Neural cell (in vitro differentiated cells): ENCODE data around the gene C1orf167. TPM values are rescaled to one million over a fixed set of nuclear protein-coding genes. Genes with fewer than 3 reads are reported as not detected.

Source experiments
- H2AFZ ChIP-seq: fragments of 200-600, 300-800 bp; sonication (generic), shearing (Covaris generic); 2 replicates; pipeline ENCODE4 v1.6.0; 2014; ENCODE audit warnings: low read depth, mild to moderate bottlenecking, antibody characterized with exemption, low read length, moderate library complexity
- H3F3A ChIP-seq: fragments of 200-600 bp; shearing (Covaris generic); 2 replicates; pipeline ENCODE4 v1.6.1; 2016; ENCODE audit warnings: mild to moderate bottlenecking, moderate library complexity, mixed read lengths, antibody characterized with exemption, low read length; ENCODE audit not compliant: insufficient read depth, poor library complexity, severe bottlenecking
- H3K27ac ChIP-seq: fragments of 200-600, 300-800 bp; sonication (generic), shearing (Covaris generic); 2 replicates; pipeline ENCODE4 v1.5.1; 2014; ENCODE audit warnings: mild to moderate bottlenecking, low read length, moderate library complexity
- H3K27me3 ChIP-seq: fragments of 300-800, 200-600 bp; sonication (generic), shearing (Covaris generic); 2 replicates; pipeline ENCODE4 v1.6.0; 2014; ENCODE audit warnings: mild to moderate bottlenecking, low read depth, low read length, moderate library complexity; ENCODE audit not compliant: insufficient read depth
- H3K36me3 ChIP-seq: fragments of 300-800, 200-600 bp; sonication (generic), shearing (Covaris generic); 2 replicates; pipeline ENCODE4 v1.5.1; 2014; ENCODE audit warnings: mild to moderate bottlenecking, antibody characterized with exemption, low read length, moderate library complexity; ENCODE audit not compliant: insufficient read depth
- H3K4me2 ChIP-seq: fragments of 300-800, 200-600 bp; sonication (generic), shearing (Covaris generic); 2 replicates; pipeline ENCODE4 v1.6.0; 2014; ENCODE audit warnings: mild to moderate bottlenecking, low read length
- H3K4me3 ChIP-seq: fragments of 300-800, 200-600 bp; sonication (generic), shearing (Covaris generic); 2 replicates; pipeline ENCODE4 v1.5.1; 2014; ENCODE audit warnings: mild to moderate bottlenecking, low read length, moderate library complexity
- H3K79me2 ChIP-seq: fragments of 200-600 bp; shearing (Covaris generic); replicated peaks from 2 replicates; pipeline ENCODE4 v1.6.0; 2014; ENCODE audit warnings: mild to moderate bottlenecking, low read length, moderate library complexity; ENCODE audit not compliant: insufficient read depth
- H3K9ac ChIP-seq: fragments of 300-800, 200-600 bp; sonication (generic), shearing (Covaris generic); 2 replicates; pipeline ENCODE4 v1.6.1; 2016; ENCODE audit warnings: mild to moderate bottlenecking, low read length, mixed read lengths
- H3K9me2 ChIP-seq: fragments of 200-600 bp; shearing (Covaris generic); 2 replicates; pipeline ENCODE4 v1.6.1; 2016; ENCODE audit warnings: mild to moderate bottlenecking, low read length, mixed read lengths; ENCODE audit not compliant: insufficient read depth
- H3K9me3 ChIP-seq: fragments of 200-600, 300-800 bp; sonication (generic), shearing (Covaris generic); 2 replicates; pipeline ENCODE4 v1.6.1; 2016; ENCODE audit warnings: mild to moderate bottlenecking, mixed run types, low read length, moderate library complexity, mixed read lengths
- H4K20me1 ChIP-seq: fragments of 200-600 bp; shearing (Covaris generic); 2 replicates; pipeline ENCODE4 v1.6.1; 2016; ENCODE audit warnings: mild to moderate bottlenecking, mixed run types; ENCODE audit not compliant: insufficient read depth
- EP300 ChIP-seq: fragments of 450-650 bp; conservative IDR thresholded peaks from 2 replicates; pipeline ENCODE4 v1.6.1; 2014; ENCODE audit warnings: antibody characterized with exemption, mild to moderate bottlenecking, moderate library complexity; ENCODE audit not compliant: poor library complexity, severe bottlenecking
- EZH2 ChIP-seq: fragments of 200-600, 300-800 bp; shearing (Covaris generic), sonication (generic); IDR thresholded peaks from 2 replicates; pipeline ENCODE4 v1.6.1; 2014; ENCODE audit warnings: antibody characterized with exemption, low read length, borderline replicate concordance, mild to moderate bottlenecking; ENCODE audit not compliant: insufficient read depth, poor library complexity, severe bottlenecking
- MXI1 ChIP-seq: fragments of 450-650 bp; conservative IDR thresholded peaks from 2 replicates; pipeline ENCODE4 v1.6.1; 2014; ENCODE audit warnings: antibody characterized with exemption, mild to moderate bottlenecking; ENCODE audit not compliant: poor library complexity, severe bottlenecking
- POLR2AphosphoS5 ChIP-seq: IDR thresholded peaks from 2 replicates; pipeline ENCODE4 v1.6.1; 2012
- RAD21 ChIP-seq: fragments of 450-650 bp; conservative IDR thresholded peaks from 2 replicates; pipeline ENCODE4 v1.6.1; 2014; ENCODE audit warnings: antibody characterized with exemption, mild to moderate bottlenecking, moderate library complexity
- SMC3 ChIP-seq: fragments of 450-650 bp; conservative IDR thresholded peaks from 2 replicates; pipeline ENCODE4 v1.6.1; 2014; ENCODE audit warnings: antibody characterized with exemption, mild to moderate bottlenecking, moderate library complexity; ENCODE audit not compliant: poor library complexity
- TAF1 ChIP-seq: IDR thresholded peaks from 2 replicates; pipeline ENCODE4 v1.6.1; 2012; ENCODE audit warnings: low read depth
- polyA plus RNA-seq: library from polyadenylated mRNA; depleted of rRNA; stranded (reverse); fragments of >200 nt; gene quantifications from 2 replicates; pipeline ENCODE4 v1.2.3, GENCODE V29; 2014
- TF ChIP-seq, protein P1 (sequence below): IDR thresholded peaks from 2 replicates; pipeline ENCODE4 v1.6.1; 2012; ENCODE audit warnings: borderline replicate concordance
- TF ChIP-seq, protein P2 (sequence below): fragments of 450-650 bp; IDR thresholded peaks from 2 replicates; pipeline ENCODE4 v1.5.1; 2014; ENCODE audit warnings: antibody characterized with exemption, mild to moderate bottlenecking, moderate library complexity; ENCODE audit not compliant: poor library complexity, severe bottlenecking

The C1orf167 gene
- polyA plus RNA-seq, 1 donor from 2014 or later = not detected

DNA sequence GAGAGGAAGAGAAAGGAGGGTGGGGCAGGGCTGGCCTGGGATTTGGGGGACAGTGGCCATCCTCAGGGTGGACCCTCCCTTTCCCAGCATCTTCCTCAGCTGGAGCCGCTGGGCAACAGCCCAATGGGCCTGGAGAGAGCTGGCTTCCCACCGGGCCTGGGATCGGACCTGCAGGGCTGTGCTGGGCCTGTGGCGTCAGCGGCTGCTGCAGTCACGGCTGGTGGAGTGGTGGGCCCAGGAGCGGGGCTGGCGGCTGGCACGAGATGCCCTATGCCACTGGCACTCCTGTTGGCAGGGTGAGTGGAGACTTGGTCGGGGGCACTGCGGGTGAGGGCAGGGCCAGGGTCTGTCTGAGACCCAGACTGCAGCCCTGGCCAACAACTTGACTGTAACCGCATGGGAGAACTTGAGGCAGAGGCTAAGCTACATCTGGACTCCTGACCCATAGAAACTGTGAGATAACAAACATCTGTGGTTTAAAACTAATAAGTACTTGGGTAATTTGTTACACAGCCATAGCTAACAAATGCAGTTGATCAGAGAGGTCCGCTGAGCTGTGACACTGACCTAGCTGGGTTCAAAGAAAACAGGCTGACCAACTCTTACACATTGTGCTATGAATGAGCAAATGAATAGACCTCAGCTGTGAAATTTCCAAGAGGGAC lies 17.9 kb downstream of the C1orf167 start:
- H3K9me2 ChIP-seq = no peaks in the 10 kb centered on the region
- no peak overlapping the region for H3K4me2 ChIP-seq
- no peak for TF ChIP-seq EP300
- no peaks in the 10 kb centered on the region for H3F3A ChIP-seq
- no peak overlapping the region for H3K9ac ChIP-seq
- no peaks in the 10 kb centered on the region for H3K79me2 ChIP-seq
- H3K36me3 ChIP-seq = no peaks in the 10 kb centered on the region
- H3K27ac ChIP-seq = no peak overlapping the region
- H3K27me3 ChIP-seq = no peaks in the 10 kb centered on the region
- H2AFZ ChIP-seq = no peak overlapping the region
- H4K20me1 ChIP-seq = no peaks in the 10 kb centered on the region
- H3K4me3 ChIP-seq = no peak overlapping the region
- no peaks in the 10 kb centered on the region for H3K9me3 ChIP-seq

DNA sequence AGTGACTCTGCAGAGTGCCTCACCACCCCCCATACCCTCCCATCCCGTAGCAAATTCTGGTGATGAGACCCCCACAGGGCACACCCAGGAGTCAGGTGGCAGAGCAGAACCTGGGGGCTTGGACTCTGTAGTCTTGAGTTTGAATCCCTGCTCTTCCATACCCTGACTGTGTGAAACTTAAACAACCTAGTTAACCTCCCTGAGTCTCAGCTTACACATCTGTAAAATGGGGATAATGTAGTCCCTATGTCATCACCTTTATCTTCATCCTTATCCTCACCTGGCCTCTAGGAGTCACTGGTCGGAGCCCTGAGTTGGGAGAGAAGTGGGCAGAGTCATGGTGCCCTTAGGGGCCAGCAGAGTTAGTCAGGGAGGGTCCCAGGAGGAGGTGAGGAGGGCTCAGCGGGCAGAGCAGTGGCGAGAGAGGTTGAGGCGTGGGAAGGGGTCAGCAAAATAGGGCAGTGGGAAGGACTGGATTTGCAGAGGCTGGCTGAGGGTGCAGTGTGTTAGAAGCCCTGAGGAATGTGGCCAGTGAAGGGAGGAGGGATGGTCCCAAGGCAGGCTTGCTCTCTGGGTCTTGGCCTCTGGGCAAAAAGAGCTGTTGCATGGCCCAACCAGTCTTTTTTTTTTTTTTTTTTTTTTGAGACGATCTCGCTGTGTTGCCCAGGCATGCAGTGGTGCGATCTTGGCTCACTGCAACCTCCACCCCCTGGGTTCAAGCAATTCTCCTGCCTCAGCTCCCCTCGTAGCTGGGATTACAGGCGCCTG lies 18.6 kb downstream of the C1orf167 start:
- Histone ChIP-seq H3K4me2 (no peak overlapping the region), H4K20me1 (no peaks in the 10 kb centered on the region), H3K9me3 (no peaks in the 10 kb centered on the region), H3K4me3 (no peak overlapping the region), H3K36me3 (no peaks in the 10 kb centered on the region), H3K27me3 (no peaks in the 10 kb centered on the region), H3F3A (no peaks in the 10 kb centered on the region), H3K9me2 (no peaks in the 10 kb centered on the region), H3K9ac (no peak overlapping the region), H2AFZ (no peak overlapping the region), H3K79me2 (no peaks in the 10 kb centered on the region), H3K27ac (no peak overlapping the region)
- TF ChIP-seq POLR2AphosphoS5 (no peak), TAF1 (no peak), EZH2 (no peak), SMC3 (no peak), RAD21 (no peak), EP300 (no peak), MXI1 (no peak)
- TF ChIP-seq, protein P1, sequence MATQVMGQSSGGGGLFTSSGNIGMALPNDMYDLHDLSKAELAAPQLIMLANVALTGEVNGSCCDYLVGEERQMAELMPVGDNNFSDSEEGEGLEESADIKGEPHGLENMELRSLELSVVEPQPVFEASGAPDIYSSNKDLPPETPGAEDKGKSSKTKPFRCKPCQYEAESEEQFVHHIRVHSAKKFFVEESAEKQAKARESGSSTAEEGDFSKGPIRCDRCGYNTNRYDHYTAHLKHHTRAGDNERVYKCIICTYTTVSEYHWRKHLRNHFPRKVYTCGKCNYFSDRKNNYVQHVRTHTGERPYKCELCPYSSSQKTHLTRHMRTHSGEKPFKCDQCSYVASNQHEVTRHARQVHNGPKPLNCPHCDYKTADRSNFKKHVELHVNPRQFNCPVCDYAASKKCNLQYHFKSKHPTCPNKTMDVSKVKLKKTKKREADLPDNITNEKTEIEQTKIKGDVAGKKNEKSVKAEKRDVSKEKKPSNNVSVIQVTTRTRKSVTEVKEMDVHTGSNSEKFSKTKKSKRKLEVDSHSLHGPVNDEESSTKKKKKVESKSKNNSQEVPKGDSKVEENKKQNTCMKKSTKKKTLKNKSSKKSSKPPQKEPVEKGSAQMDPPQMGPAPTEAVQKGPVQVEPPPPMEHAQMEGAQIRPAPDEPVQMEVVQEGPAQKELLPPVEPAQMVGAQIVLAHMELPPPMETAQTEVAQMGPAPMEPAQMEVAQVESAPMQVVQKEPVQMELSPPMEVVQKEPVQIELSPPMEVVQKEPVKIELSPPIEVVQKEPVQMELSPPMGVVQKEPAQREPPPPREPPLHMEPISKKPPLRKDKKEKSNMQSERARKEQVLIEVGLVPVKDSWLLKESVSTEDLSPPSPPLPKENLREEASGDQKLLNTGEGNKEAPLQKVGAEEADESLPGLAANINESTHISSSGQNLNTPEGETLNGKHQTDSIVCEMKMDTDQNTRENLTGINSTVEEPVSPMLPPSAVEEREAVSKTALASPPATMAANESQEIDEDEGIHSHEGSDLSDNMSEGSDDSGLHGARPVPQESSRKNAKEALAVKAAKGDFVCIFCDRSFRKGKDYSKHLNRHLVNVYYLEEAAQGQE = no peak
- TF ChIP-seq, protein P2, sequence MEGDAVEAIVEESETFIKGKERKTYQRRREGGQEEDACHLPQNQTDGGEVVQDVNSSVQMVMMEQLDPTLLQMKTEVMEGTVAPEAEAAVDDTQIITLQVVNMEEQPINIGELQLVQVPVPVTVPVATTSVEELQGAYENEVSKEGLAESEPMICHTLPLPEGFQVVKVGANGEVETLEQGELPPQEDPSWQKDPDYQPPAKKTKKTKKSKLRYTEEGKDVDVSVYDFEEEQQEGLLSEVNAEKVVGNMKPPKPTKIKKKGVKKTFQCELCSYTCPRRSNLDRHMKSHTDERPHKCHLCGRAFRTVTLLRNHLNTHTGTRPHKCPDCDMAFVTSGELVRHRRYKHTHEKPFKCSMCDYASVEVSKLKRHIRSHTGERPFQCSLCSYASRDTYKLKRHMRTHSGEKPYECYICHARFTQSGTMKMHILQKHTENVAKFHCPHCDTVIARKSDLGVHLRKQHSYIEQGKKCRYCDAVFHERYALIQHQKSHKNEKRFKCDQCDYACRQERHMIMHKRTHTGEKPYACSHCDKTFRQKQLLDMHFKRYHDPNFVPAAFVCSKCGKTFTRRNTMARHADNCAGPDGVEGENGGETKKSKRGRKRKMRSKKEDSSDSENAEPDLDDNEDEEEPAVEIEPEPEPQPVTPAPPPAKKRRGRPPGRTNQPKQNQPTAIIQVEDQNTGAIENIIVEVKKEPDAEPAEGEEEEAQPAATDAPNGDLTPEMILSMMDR = no peak
